GM19035 (cell line): ENCODE measurements around the gene PLCL1.
A peak's percentile ranks its signal among the peaks of the same experiment; 100 is the strongest.
"Not testable (repeated sequence)": the region's sequence is repeated elsewhere in the genome, so short reads cannot be mapped to it uniquely, and the experiment has no call there.

Experiments
- ATAC-seq: cut with Tn5 transposase; IDR thresholded peaks from one replicate; pipeline ENCODE4 v1.9.1; 2021; ENCODE audit not compliant: unreplicated experiment

PLCL1 gene

GRCh38 chr2:197992482-197993133, 188.2 kb downstream of the PLCL1 start:
- ATAC-seq, result peak; percentile 88

GRCh38 chr2:197993363-197993762, 189.0 kb downstream of the PLCL1 start:
- ATAC-seq, result no peak

GRCh38 chr2:197993830-197994229, 189.4 kb downstream of the PLCL1 start:
- ATAC-seq, result no peak

GRCh38 chr2:197994751-197995150, 190.4 kb downstream of the PLCL1 start:
- no peak for ATAC-seq

GRCh38 chr2:197996583-197996982, 192.2 kb downstream of the PLCL1 start:
- ATAC-seq, result no peak

GRCh38 chr2:197997083-197997541, 192.7 kb downstream of the PLCL1 start:
- ATAC-seq, result no peak

GRCh38 chr2:197998702-197999101, 194.3 kb downstream of the PLCL1 start:
- no peak for ATAC-seq

- ATAC-seq, result no peak
Measured at GRCh38 chr2:198000417-198000816, 196.0 kb downstream of the PLCL1 start.

- ATAC-seq, result no peak
Measured at GRCh38 chr2:198004173-198004572, 199.8 kb downstream of the PLCL1 start.

- ATAC-seq, result peak; percentile 85
Measured at GRCh38 chr2:198004921-198005829, 200.8 kb downstream of the PLCL1 start.

- ATAC-seq, result no peak
Measured at GRCh38 chr2:198006733-198007132, 202.3 kb downstream of the PLCL1 start.

GRCh38 chr2:198008230-198008629, 203.8 kb downstream of the PLCL1 start:
- no peak for ATAC-seq

- ATAC-seq, result no peak
Measured at GRCh38 chr2:198012025-198012424, 207.6 kb downstream of the PLCL1 start.

- ATAC-seq, result no peak
Measured at GRCh38 chr2:198016243-198016642, 211.8 kb downstream of the PLCL1 start.

GRCh38 chr2:198017068-198017467, 212.7 kb downstream of the PLCL1 start:
- ATAC-seq, result no peak

GRCh38 chr2:198028955-198029354, 224.6 kb downstream of the PLCL1 start:
- ATAC-seq, result no peak

- ATAC-seq, result not testable (repeated sequence)
Measured at GRCh38 chr2:198029576-198029975, 225.2 kb downstream of the PLCL1 start.

- no peak for ATAC-seq
Measured at GRCh38 chr2:198033626-198034025, 229.2 kb downstream of the PLCL1 start.

GRCh38 chr2:198036029-198036879, 231.9 kb downstream of the PLCL1 start:
- ATAC-seq, result peak; percentile 58

GRCh38 chr2:198040835-198041234, 236.4 kb downstream of the PLCL1 start:
- no peak for ATAC-seq

- ATAC-seq, result peak; percentile 80
Measured at GRCh38 chr2:198042189-198042588, 237.8 kb downstream of the PLCL1 start.
